SU-DHL-6 (cell line): Measurements from ENCODE around the gene CYP19A1.

Experiments
- H2AFZ ChIP-seq: fragments of 200-600 bp; sonication (generic); 2 replicates; pipeline ENCODE4 v1.6.1; 2014; ENCODE audit warnings: low read depth, mild to moderate bottlenecking, moderate library complexity, mixed read lengths, antibody characterized with exemption, low read length; ENCODE audit not compliant: severe bottlenecking
- H3F3A ChIP-seq: fragments of 200-600 bp; shearing (Covaris generic); 2 replicates; pipeline ENCODE4 v1.6.0; 2016; ENCODE audit warnings: antibody characterized with exemption, mild to moderate bottlenecking; ENCODE audit not compliant: insufficient read depth
- H3K27ac ChIP-seq: fragments of 200-600 bp; sonication (generic); 2 replicates; pipeline ENCODE4 v1.5.1; 2016; ENCODE audit warnings: low read depth, mild to moderate bottlenecking, low read length, moderate library complexity, mixed read lengths
- H3K27me3 ChIP-seq: fragments of 200-600 bp; sonication (generic), shearing (Covaris generic); 2 replicates; pipeline ENCODE4 v1.6.0; 2014; ENCODE audit warnings: mild to moderate bottlenecking, low read length
- H3K36me3 ChIP-seq: fragments of 200-600 bp; sonication (generic); 2 replicates; pipeline ENCODE4 v1.6.1; 2014; ENCODE audit warnings: mild to moderate bottlenecking, low read length, mixed read lengths
- H3K4me2 ChIP-seq: fragments of 300-600, 200-600 bp; shearing (Covaris generic), sonication (generic); 2 replicates; pipeline ENCODE4 v1.6.0; 2014; ENCODE audit warnings: low read length, low read depth, mild to moderate bottlenecking; ENCODE audit not compliant: poor library complexity, severe bottlenecking
- H3K4me3 ChIP-seq: fragments of 200-600 bp; sonication (generic); 2 replicates; pipeline ENCODE4 v1.5.1; 2014; ENCODE audit warnings: antibody characterized with exemption, low read length, mild to moderate bottlenecking, mixed read lengths; ENCODE audit not compliant: insufficient read depth, poor library complexity, severe bottlenecking
- H3K79me2 ChIP-seq: fragments of 200-600 bp; sonication (generic); 2 replicates; pipeline ENCODE4 v1.6.1; 2014; ENCODE audit warnings: mild to moderate bottlenecking, low read length, moderate library complexity; ENCODE audit not compliant: insufficient read depth
- H3K9ac ChIP-seq: fragments of 200-600 bp; sonication (generic); 2 replicates; pipeline ENCODE4 v1.7.0; 2014; ENCODE audit warnings: mild to moderate bottlenecking, low read length
- H3K9me2 ChIP-seq: fragments of 200-600 bp; sonication (generic); replicated peaks from 2 replicates; pipeline ENCODE4 v1.6.1; 2014; ENCODE audit warnings: low read length; ENCODE audit not compliant: insufficient read depth
- H3K9me3 ChIP-seq: fragments of 200-600 bp; sonication (generic); 2 replicates; pipeline ENCODE4 v1.6.1; 2014; ENCODE audit warnings: low read length, mixed read lengths; ENCODE audit not compliant: insufficient read depth
- H4K20me1 ChIP-seq: fragments of 200-600 bp; sonication (generic); 2 replicates; pipeline ENCODE4 v1.6.1; 2014; ENCODE audit warnings: low read depth, mild to moderate bottlenecking, antibody characterized with exemption, low read length, moderate library complexity, mixed read lengths
- CTCF ChIP-seq: fragments of 200-600 bp; sonication (generic); IDR thresholded peaks from one replicate; pipeline ENCODE4 v1.5.1; 2017; ENCODE audit warnings: antibody characterized with exemption, mild to moderate bottlenecking, low read length, moderate library complexity; ENCODE audit not compliant: insufficient read depth, poor library complexity, severe bottlenecking
- EZH2phosphoT487 ChIP-seq: fragments of 200-600 bp; sonication (generic), shearing (Covaris generic); conservative IDR thresholded peaks from 2 replicates; pipeline ENCODE4 v1.6.1; 2018; ENCODE audit warnings: mild to moderate bottlenecking, antibody characterized with exemption, low read length, moderate library complexity, mixed read lengths

CYP19A1 gene

GRCh38 chr15:51193526-51193925 lies 144.9 kb downstream of the CYP19A1 start:
- Histone ChIP-seq H3K9ac (no peak overlapping the region), H3K9me2 (no peaks in the 10 kb centered on the region), H3K4me3 (no peak overlapping the region), H3K79me2 (no peaks in the 10 kb centered on the region), H3K27ac (no peak overlapping the region), H2AFZ (no peak overlapping the region), H3K36me3 (no peaks in the 10 kb centered on the region), H4K20me1 (no peaks in the 10 kb centered on the region), H3K9me3 (no peaks in the 10 kb centered on the region), H3K4me2 (no peak overlapping the region), H3K27me3 (no peaks in the 10 kb centered on the region), H3F3A (no peaks in the 10 kb centered on the region)
- TF ChIP-seq CTCF (no peak), EZH2phosphoT487 (no peak)

GRCh38 chr15:51192521-51193280 lies 145.7 kb downstream of the CYP19A1 start:
- H3K79me2 ChIP-seq: no peaks in the 10 kb centered on the region
- H3K9me2 ChIP-seq: no peaks in the 10 kb centered on the region
- no peaks in the 10 kb centered on the region for H3F3A ChIP-seq
- H3K9me3 ChIP-seq: no peaks in the 10 kb centered on the region
- no peak overlapping the region for H3K27ac ChIP-seq
- H3K4me2 ChIP-seq: no peak overlapping the region
- H3K4me3 ChIP-seq: no peak overlapping the region
- H3K27me3 ChIP-seq: no peaks in the 10 kb centered on the region
- H4K20me1 ChIP-seq: no peaks in the 10 kb centered on the region
- TF ChIP-seq CTCF: peak; percentile 82
- TF ChIP-seq EZH2phosphoT487: no peak
- H2AFZ ChIP-seq: no peak overlapping the region
- H3K9ac ChIP-seq: no peak overlapping the region
- H3K36me3 ChIP-seq: no peaks in the 10 kb centered on the region

GRCh38 chr15:51191766-51192165 lies 146.6 kb downstream of the CYP19A1 start:
- Histone ChIP-seq H3K4me2 (no peak overlapping the region), H4K20me1 (no peaks in the 10 kb centered on the region), H3K9ac (no peak overlapping the region), H3K79me2 (no peaks in the 10 kb centered on the region), H3K9me2 (no peaks in the 10 kb centered on the region), H3K36me3 (no peaks in the 10 kb centered on the region), H3F3A (no peaks in the 10 kb centered on the region), H3K9me3 (no peaks in the 10 kb centered on the region), H3K27me3 (no peaks in the 10 kb centered on the region; the same call in 1 of the 2 replicates), H3K4me3 (no peak overlapping the region), H3K27ac (no peak overlapping the region), H2AFZ (no peak overlapping the region)
- TF ChIP-seq CTCF (no peak), EZH2phosphoT487 (no peak)
